GM08714 (cell line): ENCODE measurements around the gene RAPSN.

Experiments
- H3K4me3 ChIP-seq: fragments of 200-500 bp; sonication (Bioruptor generic); 2 replicates; pipeline ENCODE4 v1.5.1; 2014; ENCODE audit warnings: mild to moderate bottlenecking, low read length, inconsistent platforms
- ZNF274 ChIP-seq: IDR thresholded peaks from 2 replicates; pipeline ENCODE4 v1.6.1; 2012; ENCODE audit warnings: mild to moderate bottlenecking, low read depth, low read length

RAPSN gene

GRCh38 chr11:47396049-47396320 lies 53.0 kb downstream of the RAPSN start:
- TF ChIP-seq ZNF274 = no peak
- H3K4me3 ChIP-seq = no peak overlapping the region

DNA sequence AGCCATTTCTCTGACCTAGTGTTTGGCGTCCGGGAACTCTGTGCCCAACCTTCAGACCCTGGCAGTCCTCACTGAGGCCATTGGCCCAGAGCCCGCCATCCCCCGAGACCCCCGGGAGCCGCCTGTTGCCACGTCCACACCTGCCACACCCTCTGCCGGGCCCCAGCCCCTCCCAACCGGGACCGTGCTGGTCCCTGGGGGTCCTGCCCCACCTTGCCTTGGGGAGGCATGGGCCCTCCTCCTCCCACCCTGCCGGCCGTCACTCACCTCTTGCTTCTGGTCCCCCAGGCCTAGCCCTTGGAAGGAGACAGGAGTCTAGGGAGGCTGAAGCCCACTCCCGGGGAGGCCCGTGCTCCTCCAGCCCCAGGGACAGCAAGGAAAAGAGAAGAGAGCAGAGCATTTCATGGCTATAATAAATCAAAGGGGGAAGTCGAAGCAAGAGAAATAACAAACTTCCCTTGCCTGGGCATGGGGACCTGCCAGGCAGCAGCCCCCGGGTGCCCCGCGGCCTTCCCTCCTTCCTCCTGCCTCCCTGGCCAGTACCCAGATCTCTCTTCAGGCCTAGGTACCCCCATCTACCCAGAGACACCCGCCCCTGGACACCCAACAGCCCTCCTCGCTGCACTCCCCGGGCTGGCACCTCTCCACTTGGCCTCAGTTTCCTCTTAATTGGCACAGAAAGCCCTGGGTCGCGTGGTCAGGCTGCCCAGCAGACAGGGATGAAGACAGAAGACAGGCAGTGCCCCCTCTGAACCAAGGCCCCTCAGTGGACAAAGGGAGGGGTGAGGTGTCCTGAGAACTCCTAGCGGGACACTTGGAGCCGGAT lies 53.5 kb downstream of the RAPSN start:
- no peak for TF ChIP-seq ZNF274
- H3K4me3 ChIP-seq = no peak overlapping the region

DNA sequence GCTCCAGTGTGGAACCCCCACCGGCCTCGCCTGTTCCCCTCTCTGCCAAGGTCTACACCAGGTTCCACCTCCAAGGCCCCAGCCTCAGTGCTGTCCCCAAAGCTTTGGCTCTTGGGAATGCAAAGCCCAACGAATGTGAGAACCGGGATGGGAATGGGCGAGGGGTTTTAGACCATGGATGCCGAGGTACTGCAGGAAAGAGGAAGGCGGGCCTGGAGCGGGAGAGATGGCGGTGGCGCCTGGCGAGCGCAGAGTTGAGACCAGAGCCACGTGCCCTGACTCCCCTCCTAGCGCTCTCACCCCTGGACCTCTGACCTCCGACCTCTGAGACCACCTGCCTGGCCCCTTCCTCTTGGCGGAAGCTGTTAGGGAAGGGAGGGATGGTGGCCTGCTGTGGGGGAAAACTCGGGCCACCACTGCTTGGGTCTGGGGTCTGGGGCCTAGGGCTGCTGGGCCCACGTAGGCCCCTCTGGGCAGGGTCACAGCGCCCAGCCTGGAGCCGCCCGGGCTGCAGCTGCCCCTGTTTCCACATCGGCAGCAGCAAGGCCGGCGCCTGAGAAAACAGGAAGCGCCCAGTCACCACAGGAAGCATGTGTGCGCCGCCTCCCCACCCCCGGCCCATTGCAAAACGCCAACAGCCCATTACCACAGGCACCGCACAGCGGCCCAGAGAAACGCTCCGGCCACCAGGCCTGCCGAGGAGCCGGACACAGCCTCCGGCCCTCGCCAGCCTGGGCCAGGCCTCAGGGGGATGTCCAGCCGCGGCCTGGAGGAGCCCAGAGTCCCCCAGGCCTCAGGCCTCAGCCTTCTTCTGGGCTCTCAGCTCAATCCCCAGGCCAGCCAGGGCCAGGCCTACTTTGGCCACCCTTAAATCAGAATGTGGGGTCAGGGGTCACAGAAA lies 54.4 kb downstream of the RAPSN start:
- no peak for TF ChIP-seq ZNF274
- no peak overlapping the region; the same call in 1 of the 2 replicates for H3K4me3 ChIP-seq

GRCh38 chr11:47394050-47394321 lies 55.0 kb downstream of the RAPSN start:
- no peak overlapping the region for H3K4me3 ChIP-seq
- no peak for TF ChIP-seq ZNF274

GRCh38 chr11:47393163-47394049 lies 55.5 kb downstream of the RAPSN start:
- no peak for TF ChIP-seq ZNF274
- H3K4me3 ChIP-seq = no peak overlapping the region

DNA sequence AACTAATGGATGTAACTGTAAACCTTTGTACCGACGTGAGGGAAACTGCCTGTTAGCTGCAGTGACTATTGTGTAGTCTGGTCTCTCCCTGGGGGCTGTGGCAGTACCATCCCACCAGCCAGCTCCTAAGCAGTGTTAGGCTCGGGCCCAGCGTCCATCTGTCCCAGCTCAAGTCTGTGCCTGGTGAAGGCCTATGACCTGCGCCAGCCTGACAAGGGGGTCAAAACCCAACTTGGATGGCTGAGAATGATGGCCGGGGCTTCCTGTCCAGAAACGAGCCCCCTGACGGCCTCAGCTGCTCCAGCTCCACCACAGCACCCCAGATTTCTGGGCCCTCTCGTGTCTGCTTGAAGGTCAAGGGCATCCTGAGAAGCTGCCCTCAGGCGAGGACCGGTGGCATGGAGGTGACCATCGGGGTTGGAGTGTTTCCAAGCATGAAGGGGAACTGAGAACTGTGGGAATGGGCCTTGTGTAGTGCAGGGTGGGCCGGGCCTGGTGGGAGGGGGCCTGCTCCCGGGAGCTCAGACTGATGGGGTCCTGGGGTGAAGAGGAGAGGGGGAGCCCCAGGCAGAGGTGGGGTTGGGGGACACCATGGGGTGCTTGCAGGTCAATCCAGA lies 56.3 kb downstream of the RAPSN start:
- TF ChIP-seq ZNF274 = no peak
- H3K4me3 ChIP-seq = no peak overlapping the region

DNA sequence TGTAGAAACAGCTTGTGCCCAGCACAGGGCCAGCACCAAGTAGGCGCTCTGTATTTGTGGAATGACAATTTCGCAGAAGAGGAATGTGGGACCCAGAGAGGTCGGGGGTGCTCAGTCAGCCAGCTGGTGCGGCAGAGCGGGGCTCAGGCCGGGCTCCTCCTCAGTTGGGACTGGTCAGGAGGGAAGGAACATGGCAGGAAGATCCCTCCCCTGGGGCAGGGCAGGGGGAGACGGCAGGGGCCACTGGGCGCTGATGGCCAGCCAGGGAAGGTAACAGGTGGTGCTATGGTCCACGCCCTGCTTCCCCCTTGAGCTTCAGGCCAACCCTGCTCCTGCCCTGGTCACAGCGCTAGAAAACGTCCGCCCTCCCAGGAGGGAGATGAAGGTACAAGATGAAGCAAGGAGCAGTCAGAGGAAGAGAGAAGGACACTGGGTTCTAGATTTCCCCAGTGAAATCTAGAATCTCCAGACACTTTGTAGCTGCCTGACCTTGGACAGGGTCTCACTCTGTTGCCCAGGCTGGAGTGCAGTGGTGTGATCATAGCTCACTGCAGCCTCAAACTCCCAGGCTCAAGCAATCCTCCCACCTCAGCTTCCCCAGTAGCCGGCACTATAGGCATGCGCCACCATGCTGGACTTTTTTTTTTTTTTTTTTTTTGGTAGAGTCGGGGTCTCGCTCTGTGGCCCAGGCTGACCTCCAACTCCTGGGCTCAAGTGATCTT lies 57.1 kb downstream of the RAPSN start:
- H3K4me3 ChIP-seq = no peak overlapping the region
- no peak for TF ChIP-seq ZNF274

DNA sequence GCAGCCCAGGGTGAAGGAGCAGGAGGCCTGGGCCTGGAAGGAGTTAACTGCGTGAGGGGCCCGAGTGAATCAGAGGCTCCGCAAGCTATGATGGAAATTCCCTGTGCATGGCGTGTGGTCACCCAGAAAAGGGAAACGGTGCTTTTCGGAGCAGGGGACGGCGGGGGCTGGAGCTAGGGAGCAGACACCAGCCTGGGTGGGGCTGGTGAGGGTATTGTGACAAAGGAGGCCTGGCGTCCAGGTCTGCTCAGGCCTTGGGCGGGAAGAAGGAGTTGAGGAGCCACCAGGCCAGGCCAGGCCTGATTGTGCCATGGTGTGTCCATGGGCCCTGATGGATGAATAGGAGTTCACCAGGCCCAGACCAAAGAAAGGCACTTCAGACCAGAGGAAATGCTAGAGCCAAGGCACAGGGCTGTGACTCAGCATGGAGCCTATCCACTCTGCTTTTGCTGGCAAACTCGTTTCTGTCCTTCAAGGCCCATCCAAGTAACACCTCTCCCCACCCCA lies 57.8 kb downstream of the RAPSN start:
- no peak for TF ChIP-seq ZNF274
- no peak overlapping the region for H3K4me3 ChIP-seq

DNA sequence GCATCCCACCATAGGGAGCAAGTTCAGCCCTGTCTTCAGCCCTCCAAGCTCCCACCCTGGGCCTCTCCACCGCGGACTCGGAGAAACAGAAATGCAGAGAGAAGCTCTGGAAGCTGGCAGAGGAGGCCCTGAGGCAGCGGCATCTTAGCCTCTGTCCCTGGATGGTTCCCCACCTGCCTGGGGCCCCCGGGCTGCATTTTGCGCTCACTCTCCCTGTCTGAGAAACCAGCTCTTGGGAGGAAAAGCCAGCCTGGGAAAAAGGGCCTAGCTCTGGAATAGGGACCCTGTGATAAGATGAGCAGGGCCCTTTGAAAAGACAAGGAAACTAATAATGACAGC lies 58.5 kb downstream of the RAPSN start:
- no peak for TF ChIP-seq ZNF274
- no peak overlapping the region for H3K4me3 ChIP-seq

DNA sequence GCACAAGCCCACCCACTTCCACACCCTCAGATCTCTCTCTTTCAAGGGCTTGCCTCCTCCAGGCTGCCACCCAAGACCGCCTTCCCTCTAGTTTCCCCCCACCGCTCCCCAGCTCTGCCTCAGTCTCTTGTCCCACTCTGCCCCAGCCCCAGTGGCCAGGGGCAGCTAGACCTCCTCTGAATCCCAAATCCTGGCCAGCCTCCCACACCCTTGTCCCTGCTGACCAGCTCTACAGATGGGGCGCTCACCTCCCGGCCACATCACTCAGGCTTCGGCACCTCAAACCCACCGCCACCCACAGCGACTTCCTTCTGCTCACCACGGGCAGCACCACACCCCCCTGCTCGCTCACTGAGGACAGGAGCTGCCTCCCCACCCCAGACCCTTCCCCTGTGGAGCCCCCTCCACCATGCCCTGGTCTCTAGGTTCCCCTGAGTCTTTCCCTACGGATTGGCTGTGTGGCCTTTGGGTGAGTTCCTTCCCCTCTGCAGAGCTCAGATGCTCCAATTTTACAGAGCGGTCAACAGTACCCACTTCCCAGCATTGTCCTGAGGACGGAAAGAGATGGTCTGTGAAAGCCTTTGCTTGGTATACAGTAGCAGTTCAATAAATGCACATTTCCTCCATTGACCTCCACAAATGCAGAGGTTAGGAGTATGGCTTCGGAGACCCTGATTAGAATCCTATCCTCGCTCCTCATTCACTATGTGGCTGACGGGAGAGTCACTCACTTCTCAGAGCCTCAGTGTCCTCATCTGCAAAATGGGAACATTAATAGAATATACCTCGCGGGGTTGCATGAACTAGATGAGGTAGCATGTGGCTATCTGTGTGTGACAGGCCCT lies 59.1 kb downstream of the RAPSN start:
- TF ChIP-seq ZNF274 = no peak
- H3K4me3 ChIP-seq = no peak overlapping the region

DNA sequence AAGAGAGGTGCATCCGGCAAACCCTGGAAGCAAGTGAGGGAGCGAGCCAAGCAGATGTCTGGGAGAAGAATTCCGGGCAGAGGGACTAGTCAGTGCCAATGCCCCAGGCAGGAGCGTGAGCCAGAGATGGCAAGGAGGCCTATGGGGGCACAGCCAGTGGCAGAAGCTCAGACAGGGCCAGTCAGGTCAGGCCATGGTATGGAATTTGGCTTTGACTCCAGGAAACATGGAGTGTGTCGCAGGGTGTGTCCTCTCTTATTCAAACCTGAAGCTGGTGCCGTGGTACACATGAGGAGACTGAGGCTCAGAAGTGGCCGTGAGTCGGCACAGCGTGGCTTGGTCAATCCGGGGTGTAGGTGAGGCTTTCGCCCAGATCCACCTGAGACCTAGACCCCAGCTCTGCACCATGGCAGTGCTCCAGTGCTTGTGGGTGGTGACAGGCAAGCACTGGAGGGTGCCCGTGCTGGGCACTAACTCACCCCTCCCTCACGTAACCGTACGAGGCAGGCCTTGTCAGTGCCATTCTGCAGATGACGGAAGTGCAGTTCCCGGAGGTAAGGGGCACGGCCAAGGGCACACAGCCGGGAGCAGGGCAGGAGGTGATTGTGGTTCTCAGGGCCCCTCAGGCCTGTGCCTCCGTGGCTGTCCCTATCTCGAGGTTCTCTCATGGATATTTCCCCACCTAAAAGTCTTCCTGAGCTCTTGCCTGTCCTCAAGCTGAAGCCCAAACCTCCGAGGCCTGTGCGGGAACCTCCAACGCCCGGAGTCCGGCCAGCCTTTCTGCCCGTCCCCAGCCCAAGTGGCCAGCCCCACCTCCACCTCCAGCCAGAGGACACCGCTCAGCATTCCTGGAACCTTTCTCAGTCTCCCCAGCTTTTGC lies 60.0 kb downstream of the RAPSN start:
- TF ChIP-seq ZNF274 = no peak
- no peak overlapping the region for H3K4me3 ChIP-seq

DNA sequence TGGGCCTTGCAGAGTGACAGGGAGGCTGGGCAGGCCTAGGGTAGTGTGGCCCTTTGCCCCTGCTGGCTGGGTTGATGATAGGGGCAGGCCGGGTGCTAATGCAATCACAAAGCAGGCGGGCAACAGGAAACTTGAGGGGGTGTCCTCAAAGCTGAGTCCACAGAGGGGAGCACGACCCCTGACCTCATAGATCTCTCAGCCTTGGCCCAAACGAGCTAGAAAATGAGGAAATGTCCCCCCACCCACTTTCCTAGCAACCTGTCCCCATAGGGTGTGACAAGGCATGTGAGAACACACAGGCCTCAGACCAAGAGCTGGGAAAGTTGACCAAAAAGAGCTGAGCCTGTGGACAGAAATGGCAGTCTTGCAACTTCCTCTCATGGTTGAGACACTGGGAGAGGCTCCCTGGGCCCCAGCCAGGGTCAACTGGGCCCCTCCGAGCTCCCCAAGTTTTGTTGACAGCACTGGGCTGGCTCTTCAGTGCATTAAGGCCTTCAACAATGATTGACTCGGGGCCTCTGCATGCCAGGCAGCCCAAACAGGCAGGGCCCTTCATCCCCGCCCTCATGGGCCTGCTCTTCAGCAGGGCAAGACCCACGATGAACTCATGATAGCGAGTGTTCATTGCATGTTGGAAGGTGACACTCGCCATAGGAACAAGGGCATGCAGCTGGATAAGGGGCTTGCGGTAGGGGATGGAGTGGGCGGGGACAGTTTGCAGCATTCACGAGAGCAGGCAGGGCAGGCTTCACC lies 60.8 kb downstream of the RAPSN start:
- no peak overlapping the region for H3K4me3 ChIP-seq
- no peak for TF ChIP-seq ZNF274
